Mucosa of descending colon (tissue), 3 donors: Measurements from ENCODE around the gene LRCH3. TPM values are rescaled to one million over a fixed set of nuclear protein-coding genes. Genes with fewer than 3 reads are reported as not detected.
"Not testable (repeated sequence)": the region's sequence is repeated elsewhere in the genome, so short reads cannot be mapped to it uniquely, and the experiment has no call there.

ENCODE experiments used
- ATAC-seq: fragments of 200-7000 bp; cut with Tn5 transposase; one replicate; pipeline ENCODE4 v1.9.1; 2020; ENCODE audit warnings: mild to moderate bottlenecking, moderate library complexity
- DNase-seq, 3 donors: peaks; one replicate each; pipeline ENCODE4 v3.0.0-alpha.2; 2020
- H3K36me3 ChIP-seq: fragments of 200-600 bp; one replicate; pipeline ENCODE4 v1.8.0; 2021; ENCODE audit warnings: low read depth, mild to moderate bottlenecking
- H3K4me1 ChIP-seq: fragments of 200-600 bp; one replicate; pipeline ENCODE4 v1.8.0; 2021; ENCODE audit warnings: low read depth, mild to moderate bottlenecking
- H3K4me3 ChIP-seq: fragments of 200-600 bp; one replicate; pipeline ENCODE4 v1.8.0; 2021; ENCODE audit warnings: mild to moderate bottlenecking
- H3K9me3 ChIP-seq: fragments of 200-600 bp; one replicate; pipeline ENCODE4 v1.8.0; 2021; ENCODE audit warnings: mild to moderate bottlenecking
- CTCF ChIP-seq: fragments of 200-600 bp; IDR thresholded peaks from one replicate; pipeline ENCODE4 v1.8.0; 2022; ENCODE audit warnings: antibody characterized with exemption, mild to moderate bottlenecking
- intact Hi-C, 2 donors: fragments of 100-400 bp; cut with DNase I in 1 of 2; cut with micrococcal nuclease in 1 of 2; formaldehyde crosslinking; loops; one replicate each; pipeline versions ENCODE4 v1.11.0 to v1.11.1; 2022; cut with DNase I, micrococcal nuclease
- total RNA-seq, 3 donors: library from RNA; stranded (reverse); fragmentation: NEBNext Ultra II Directional in 2 of 3; extraction: Animal tissue kit (Norgen Biotek cat#: 25700) in 2 of 3; gene quantifications; one replicate each; pipeline versions ENCODE4 v1.2.1 to v1.2.4, GENCODE V29; 2021 to 2023
- donor health status: DM: no; HTN: no; CAD: no; lungs with moderate emphysema.
- donor health status: DM: no; HTN: no; CAD: no.
- donor health status: DM: no; HTN: yes; CAD: no.

Gene LRCH3
- total RNA-seq, 3 donors from 2014 or later, result 33.3 to 57.6 (median 46.0) TPM

- ATAC-seq, result peak; percentile 40
- Histone ChIP-seq H3K36me3 (no peaks in the 10 kb centered on the region), H3K4me1 (no peaks in the 10 kb centered on the region), H3K4me3 (no peak overlapping the region), H3K9me3 (no peaks in the 10 kb centered on the region)
- intact Hi-C loops, result no loop called here
- TF ChIP-seq CTCF, result no peak
- DNase-seq, result no peak
Measured at GRCh38 chr3:197899833-197900478, 108.9 kb downstream of the LRCH3 start.

GRCh38 chr3:197901626-197902025 lies 110.6 kb downstream of the LRCH3 start:
- H3K4me3 ChIP-seq, result no peak overlapping the region
- H3K36me3 ChIP-seq, result no peaks in the 10 kb centered on the region
- intact Hi-C loops, result no loop called here
- no peak for DNase-seq
- H3K4me1 ChIP-seq, result peaks cover 7% of the 10 kb centered on the region
- TF ChIP-seq CTCF, result no peak
- ATAC-seq, result no peak
- H3K9me3 ChIP-seq, result no peaks in the 10 kb centered on the region

GRCh38 chr3:197906023-197906849 lies 115.2 kb downstream of the LRCH3 start:
- Histone ChIP-seq H3K36me3 (no peaks in the 10 kb centered on the region), H3K4me3 (no peak overlapping the region), H3K9me3 (no peaks in the 10 kb centered on the region), H3K4me1 (peaks cover 7% of the 10 kb centered on the region)
- ATAC-seq (peak; percentile 98), DNase-seq (peak; percentile 78 to 89 (median 80))
- peak; percentile 68 for TF ChIP-seq CTCF
- intact Hi-C loops, result no loop called here

- H3K4me3 ChIP-seq, result no peak overlapping the region
- peaks cover 7% of the 10 kb centered on the region for H3K4me1 ChIP-seq
- no peaks in the 10 kb centered on the region for H3K9me3 ChIP-seq
- DNase-seq, result no peak
- no peaks in the 10 kb centered on the region for H3K36me3 ChIP-seq
- ATAC-seq, result no peak
- no peak for TF ChIP-seq CTCF
- intact Hi-C loops, result no loop called here
Measured at GRCh38 chr3:197906850-197907187, 115.8 kb downstream of the LRCH3 start.

GRCh38 chr3:197907196-197907595 lies 116.1 kb downstream of the LRCH3 start:
- Histone ChIP-seq H3K4me3 (no peak overlapping the region), H3K36me3 (no peaks in the 10 kb centered on the region), H3K4me1 (peaks cover 7% of the 10 kb centered on the region), H3K9me3 (no peaks in the 10 kb centered on the region)
- ATAC-seq, result no peak
- no peak for TF ChIP-seq CTCF
- intact Hi-C loops, result no loop called here
- no peak for DNase-seq

- ATAC-seq, H3K4me3 ChIP-seq, DNase-seq, intact Hi-C loops, H3K4me1 ChIP-seq, H3K36me3 ChIP-seq, H3K9me3 ChIP-seq: not testable (repeated sequence)
Measured at GRCh38 chr3:197908550-197908949, 117.5 kb downstream of the LRCH3 start.
